ENCODE measurements around the gene NQO1. TPM values are rescaled to one million over a fixed set of nuclear protein-coding genes. Genes with fewer than 3 reads are reported as not detected.

The NQO1 gene
- total and polyA plus RNA-seq, 9 of the 15 experiments (the other 6 are each of a cell fraction or from before 2014, with no cell fraction given), result 96.7 to 198 (median 122) TPM

DNA sequence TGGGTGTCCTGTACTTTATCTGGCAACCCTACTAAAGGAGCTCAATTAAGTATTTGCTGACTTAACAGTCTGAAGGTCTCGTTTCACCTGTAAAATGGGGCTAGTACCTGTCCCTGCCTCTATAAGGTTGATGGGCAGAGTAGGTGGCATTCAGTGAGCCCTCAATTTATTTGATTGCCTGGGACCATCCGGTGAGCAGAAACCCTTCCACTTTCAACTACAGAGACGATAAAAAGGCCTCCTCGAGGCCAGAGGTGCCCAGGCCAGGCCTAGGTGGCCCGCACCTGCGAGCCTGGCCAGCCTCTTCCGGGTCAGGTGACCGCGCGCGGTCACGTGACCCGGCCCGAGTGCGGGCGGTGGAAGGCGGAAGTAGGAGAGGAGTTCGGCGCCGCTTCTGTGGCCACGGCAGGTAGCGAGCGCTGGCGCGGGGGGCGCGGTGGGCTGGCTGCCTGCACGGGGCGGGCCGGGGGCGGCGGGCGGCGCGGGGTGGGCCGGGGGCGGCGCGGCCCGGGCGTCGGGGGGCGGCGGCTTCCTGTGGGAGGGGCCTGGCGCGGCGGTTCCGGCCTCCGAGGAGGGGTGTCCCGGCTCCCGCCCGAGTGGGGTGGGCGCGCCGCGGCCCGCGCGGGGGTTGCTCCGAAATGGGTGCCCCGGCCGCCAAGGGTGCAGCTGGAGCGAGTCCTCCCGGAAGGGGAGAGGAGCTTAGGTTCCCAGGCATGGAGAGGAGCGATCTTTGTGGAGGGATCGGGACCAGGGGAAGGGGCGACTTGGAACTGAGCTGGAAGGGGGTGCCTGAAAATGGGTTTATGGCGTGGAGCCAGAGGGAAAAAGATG lies 35.8 kb upstream of the NQO1 start, which contains the start of gene WWP2 (continued):
- TF ChIP-seq, protein P1, sequence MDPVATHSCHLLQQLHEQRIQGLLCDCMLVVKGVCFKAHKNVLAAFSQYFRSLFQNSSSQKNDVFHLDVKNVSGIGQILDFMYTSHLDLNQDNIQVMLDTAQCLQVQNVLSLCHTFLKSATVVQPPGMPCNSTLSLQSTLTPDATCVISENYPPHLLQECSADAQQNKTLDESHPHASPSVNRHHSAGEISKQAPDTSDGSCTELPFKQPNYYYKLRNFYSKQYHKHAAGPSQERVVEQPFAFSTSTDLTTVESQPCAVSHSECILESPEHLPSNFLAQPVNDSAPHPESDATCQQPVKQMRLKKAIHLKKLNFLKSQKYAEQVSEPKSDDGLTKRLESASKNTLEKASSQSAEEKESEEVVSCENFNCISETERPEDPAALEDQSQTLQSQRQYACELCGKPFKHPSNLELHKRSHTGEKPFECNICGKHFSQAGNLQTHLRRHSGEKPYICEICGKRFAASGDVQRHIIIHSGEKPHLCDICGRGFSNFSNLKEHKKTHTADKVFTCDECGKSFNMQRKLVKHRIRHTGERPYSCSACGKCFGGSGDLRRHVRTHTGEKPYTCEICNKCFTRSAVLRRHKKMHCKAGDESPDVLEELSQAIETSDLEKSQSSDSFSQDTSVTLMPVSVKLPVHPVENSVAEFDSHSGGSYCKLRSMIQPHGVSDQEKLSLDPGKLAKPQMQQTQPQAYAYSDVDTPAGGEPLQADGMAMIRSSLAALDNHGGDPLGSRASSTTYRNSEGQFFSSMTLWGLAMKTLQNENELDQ (CRISPR knock-in tag; IDR thresholded peaks at IDR 0.05; ENCODE audit: borderline replicate concordance), result no peak
- TF ChIP-seq HDAC3 (IDR thresholded peaks at IDR 0.05; ENCODE audit: borderline replicate concordance, partially characterized antibody), result peak; percentile 40
- TF ChIP-seq EHMT2 (IDR thresholded peaks at IDR 0.05), result no peak
- no peak for TF ChIP-seq SRSF1 (IDR thresholded peaks at IDR 0.05; ENCODE audit: low read depth, low read length)
- no peak for TF ChIP-seq SLC30A9 (CRISPR knock-in tag; IDR thresholded peaks at IDR 0.05)
- no peak for TF ChIP-seq ZNF75A (CRISPR knock-in tag; IDR thresholded peaks at IDR 0.05)
- TF ChIP-seq, protein P2, sequence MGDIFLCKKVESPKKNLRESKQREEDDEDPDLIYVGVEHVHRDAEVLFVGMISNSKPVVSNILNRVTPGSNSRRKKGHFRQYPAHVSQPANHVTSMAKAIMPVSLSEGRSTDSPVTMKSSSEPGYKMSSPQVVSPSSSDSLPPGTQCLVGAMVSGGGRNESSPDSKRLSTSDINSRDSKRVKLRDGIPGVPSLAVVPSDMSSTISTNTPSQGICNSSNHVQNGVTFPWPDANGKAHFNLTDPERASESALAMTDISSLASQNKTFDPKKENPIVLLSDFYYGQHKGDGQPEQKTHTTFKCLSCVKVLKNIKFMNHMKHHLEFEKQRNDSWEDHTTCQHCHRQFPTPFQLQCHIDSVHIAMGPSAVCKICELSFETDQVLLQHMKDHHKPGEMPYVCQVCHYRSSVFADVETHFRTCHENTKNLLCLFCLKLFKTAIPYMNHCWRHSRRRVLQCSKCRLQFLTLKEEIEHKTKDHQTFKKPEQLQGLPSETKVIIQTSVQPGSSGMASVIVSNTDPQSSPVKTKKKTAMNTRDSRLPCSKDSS (IDR thresholded peaks at IDR 0.05; ENCODE audit: low read depth, partially characterized antibody), result no peak
- TF ChIP-seq NCOA1 (IDR thresholded peaks at IDR 0.05; ENCODE audit: low read depth), result no peak
- no peak for TF ChIP-seq SREBF1 (IDR thresholded peaks at IDR 0.05; ENCODE audit: borderline replicate concordance, low read depth, low read length)
- TF ChIP-seq HMG20A (CRISPR knock-in tag; conservative IDR thresholded peaks at IDR 0.05), result no peak
- TF ChIP-seq, protein P3, sequence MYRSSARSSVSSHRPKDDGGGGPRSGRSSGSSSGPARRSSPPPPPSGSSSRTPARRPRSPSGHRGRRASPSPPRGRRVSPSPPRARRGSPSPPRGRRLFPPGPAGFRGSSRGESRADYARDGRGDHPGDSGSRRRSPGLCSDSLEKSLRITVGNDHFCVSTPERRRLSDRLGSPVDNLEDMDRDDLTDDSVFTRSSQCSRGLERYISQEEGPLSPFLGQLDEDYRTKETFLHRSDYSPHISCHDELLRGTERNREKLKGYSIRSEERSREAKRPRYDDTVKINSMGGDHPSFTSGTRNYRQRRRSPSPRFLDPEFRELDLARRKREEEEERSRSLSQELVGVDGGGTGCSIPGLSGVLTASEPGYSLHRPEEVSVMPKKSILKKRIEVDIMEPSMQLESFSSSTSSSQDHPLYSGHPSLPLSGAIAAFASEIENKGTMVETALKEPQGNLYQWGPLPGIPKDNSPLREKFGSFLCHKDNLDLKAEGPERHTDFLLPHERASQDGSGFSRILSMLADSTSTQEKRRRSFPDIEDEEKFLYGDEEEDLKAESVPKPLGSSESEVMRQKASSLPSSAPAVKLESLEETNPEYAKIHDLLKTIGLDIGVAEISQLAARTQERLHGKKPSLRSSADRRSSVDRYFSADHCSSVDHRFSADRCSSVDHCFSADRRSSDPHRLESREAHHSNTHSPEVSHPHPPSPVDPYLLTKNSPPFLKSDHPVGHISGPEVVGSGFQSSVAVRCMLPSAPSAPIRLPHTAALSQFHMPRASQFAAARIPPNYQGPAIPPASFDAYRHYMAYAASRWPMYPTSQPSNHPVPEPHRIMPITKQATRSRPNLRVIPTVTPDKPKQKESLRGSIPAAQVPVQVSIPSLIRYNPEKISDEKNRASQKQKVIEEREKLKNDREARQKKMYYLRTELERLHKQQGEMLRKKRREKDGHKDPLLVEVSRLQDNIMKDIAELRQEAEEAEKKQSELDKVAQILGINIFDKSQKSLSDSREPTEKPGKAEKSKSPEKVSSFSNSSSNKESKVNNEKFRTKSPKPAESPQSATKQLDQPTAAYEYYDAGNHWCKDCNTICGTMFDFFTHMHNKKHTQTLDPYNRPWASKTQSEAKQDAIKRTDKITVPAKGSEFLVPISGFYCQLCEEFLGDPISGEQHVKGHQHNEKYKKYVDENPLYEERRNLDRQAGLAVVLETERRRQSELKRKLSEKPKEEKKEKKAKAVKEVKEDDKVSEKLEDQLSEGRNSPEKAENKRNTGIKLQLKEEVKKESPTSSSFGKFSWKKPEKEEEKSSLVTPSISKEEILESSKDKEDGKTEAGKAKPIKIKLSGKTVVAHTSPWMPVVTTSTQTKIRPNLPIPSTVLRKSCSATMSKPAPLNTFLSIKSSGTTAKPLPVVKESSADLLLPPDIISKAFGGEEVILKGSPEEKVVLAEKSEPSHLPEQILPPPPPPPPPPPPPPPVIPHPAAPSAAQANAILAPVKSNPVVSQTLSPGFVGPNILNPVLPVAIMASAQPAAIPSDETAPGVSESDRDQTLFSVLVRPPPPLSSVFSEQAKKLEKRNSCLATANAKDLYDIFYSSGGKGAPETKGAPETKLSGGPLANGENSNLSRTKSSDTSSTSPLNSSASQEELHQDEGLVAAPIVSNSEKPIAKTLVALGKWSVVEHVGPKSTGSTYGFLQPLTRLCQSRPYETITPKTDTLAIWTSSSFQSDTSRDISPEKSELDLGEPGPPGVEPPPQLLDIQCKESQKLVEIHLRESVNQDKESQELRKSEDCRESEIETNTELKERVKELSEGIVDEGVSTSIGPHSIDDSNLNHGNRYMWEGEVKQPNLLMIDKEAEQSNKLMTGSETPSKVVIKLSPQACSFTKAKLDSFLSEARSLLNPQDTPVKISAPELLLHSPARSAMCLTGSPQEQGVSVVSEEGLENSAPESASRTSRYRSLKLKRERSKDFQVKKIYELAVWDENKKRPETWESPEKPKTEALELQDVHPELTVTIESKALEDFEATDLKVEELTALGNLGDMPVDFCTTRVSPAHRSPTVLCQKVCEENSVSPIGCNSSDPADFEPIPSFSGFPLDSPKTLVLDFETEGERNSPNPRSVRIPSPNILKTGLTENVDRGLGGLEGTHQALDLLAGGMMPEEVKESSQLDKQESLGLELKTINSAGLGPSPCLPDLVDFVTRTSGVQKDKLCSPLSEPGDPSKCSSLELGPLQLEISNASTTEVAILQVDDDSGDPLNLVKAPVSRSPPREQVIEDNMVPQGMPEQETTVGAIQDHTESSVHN (IDR thresholded peaks at IDR 0.05; ENCODE audit: borderline replicate concordance in 1 of 2, low read depth in 1 of 2), result no peak
- TF ChIP-seq, protein P4, sequence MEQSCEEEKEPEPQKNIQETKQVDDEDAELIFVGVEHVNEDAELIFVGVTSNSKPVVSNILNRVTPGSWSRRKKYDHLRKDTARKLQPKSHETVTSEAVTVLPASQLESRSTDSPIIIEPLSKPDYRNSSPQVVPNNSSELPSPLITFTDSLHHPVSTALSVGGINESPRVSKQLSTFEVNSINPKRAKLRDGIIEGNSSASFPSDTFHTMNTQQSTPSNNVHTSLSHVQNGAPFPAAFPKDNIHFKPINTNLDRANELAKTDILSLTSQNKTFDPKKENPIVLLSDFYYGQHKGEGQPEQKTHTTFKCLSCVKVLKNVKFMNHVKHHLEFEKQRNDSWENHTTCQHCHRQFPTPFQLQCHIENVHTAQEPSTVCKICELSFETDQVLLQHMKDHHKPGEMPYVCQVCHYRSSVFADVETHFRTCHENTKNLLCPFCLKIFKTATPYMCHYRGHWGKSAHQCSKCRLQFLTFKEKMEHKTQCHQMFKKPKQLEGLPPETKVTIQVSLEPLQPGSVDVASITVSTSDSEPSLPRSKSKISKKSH (CRISPR knock-in tag; IDR thresholded peaks at IDR 0.05), result no peak
- no peak for TF ChIP-seq ZNF324 (CRISPR knock-in tag; IDR thresholded peaks at IDR 0.05)

Measured in K562 (cell line).